HUES48 (cell line): ENCODE results near the gene ANKRD27.
A peak's percentile ranks its signal among the peaks of the same experiment; 100 is the strongest.

Source experiments
- H3K27ac ChIP-seq: one replicate; pipeline ENCODE4 v1.7.0; 2013; ENCODE audit warnings: low read depth, low read length, inconsistent platforms
- H3K27me3 ChIP-seq: 2 replicates; pipeline ENCODE4 v1.6.1; 2013; ENCODE audit warnings: mild to moderate bottlenecking, low read length; ENCODE audit not compliant: control insufficient read depth, insufficient read depth
- H3K36me3 ChIP-seq: 2 replicates; pipeline ENCODE4 v1.6.1; 2013; ENCODE audit warnings: low read length; ENCODE audit not compliant: control insufficient read depth, insufficient read depth
- H3K4me1 ChIP-seq: 2 replicates; pipeline ENCODE4 v1.6.1; 2013; ENCODE audit warnings: mild to moderate bottlenecking, low read length; ENCODE audit not compliant: control insufficient read depth, insufficient read depth
- H3K4me3 ChIP-seq: 2 replicates; pipeline ENCODE4 v1.5.1; 2013; ENCODE audit warnings: mild to moderate bottlenecking, low read depth, low read length
- H3K9ac ChIP-seq: 2 replicates; pipeline ENCODE4 v1.6.1; 2013; ENCODE audit warnings: mild to moderate bottlenecking, low read depth, low read length, moderate library complexity
- H3K9me3 ChIP-seq: 2 replicates; pipeline ENCODE4 v1.6.1; 2013; ENCODE audit warnings: low read length; ENCODE audit not compliant: control insufficient read depth, insufficient read depth

Gene ANKRD27

DNA sequence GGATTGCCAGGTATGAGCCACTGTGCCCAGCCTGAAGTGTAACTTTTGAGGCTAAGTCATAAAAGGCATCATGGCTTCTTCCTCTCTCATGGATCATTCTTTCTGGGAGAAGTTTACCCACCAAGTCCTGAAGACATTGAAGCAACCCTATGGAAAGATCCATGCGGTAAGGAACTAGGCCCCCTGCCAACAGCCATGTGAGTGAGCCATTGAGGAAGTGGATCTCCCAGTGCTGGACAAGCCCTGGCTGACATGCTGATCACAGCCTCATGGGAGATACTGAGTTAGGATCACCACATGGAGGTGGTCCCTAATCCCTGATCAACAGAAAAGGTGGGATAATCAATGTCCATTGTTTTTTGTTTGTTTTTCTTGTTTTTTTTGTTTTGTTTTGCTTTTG, 13.3 kb upstream of the ANKRD27 start:
- H3K27ac ChIP-seq: no peak overlapping the region
- H3K27me3 ChIP-seq: peaks cover 13% of the 10 kb centered on the region
- no peak overlapping the region for H3K9ac ChIP-seq
- H3K4me3 ChIP-seq: no peak overlapping the region
- H3K4me1 ChIP-seq: 0 out of 2 replicates have a peak, but pooled peaks cover 3% of the 10 kb centered on the region
- no peaks in the 10 kb centered on the region for H3K36me3 ChIP-seq
- H3K9me3 ChIP-seq: no peaks in the 10 kb centered on the region

GRCh38 chr19:32687681-32688080, 12.7 kb upstream of the ANKRD27 start:
- Histone ChIP-seq H3K27me3 (peaks cover 12% of the 10 kb centered on the region), H3K9me3 (no peaks in the 10 kb centered on the region), H3K27ac (no peak overlapping the region), H3K4me3 (no peak overlapping the region), H3K9ac (no peak overlapping the region), H3K4me1 (0 out of 2 replicates have a peak, but pooled peaks cover 3% of the 10 kb centered on the region), H3K36me3 (no peaks in the 10 kb centered on the region)

DNA sequence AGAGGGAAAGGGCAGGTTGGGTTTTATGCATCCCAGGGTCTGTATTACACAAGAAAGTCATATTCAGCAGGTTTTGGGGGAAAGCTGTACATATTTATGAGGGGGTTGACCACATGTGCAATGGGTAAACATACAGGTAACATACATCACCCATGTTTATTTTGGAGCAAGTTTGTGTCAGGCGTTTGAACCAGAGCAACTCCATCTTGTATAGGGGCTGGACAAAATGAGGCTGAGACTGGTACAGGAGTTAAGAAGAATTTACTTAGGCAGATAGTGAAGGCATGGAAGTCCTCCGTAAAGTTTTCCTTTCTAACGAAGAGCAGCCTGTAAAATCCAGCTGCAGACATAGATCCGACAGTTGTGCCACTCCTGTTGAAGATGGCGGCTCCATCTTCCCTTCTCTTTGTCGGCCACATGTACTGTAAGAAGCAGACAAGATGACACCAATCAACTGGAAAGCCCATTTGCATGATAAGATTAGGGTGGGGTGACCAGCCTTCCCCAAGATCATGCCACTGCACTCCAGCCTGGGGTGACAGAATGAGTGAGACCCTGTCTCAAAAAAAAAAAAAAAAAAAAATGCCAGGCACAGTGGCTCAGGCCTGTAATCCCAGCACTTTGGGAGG, 12.0 kb upstream of the ANKRD27 start:
- H3K9me3 ChIP-seq: no peaks in the 10 kb centered on the region
- H3K27me3 ChIP-seq: peaks cover 6% of the 10 kb centered on the region
- H3K27ac ChIP-seq: no peak overlapping the region
- no peaks in the 10 kb centered on the region for H3K36me3 ChIP-seq
- no peak overlapping the region for H3K4me3 ChIP-seq
- 0 out of 2 replicates have a peak, but pooled peaks cover 3% of the 10 kb centered on the region for H3K4me1 ChIP-seq
- H3K9ac ChIP-seq: no peak overlapping the region

- H3K27ac ChIP-seq: no peak overlapping the region
- no peaks in the 10 kb centered on the region for H3K9me3 ChIP-seq
- no peaks in the 10 kb centered on the region for H3K36me3 ChIP-seq
- H3K4me1 ChIP-seq: peaks cover 7% of the 10 kb centered on the region
- H3K9ac ChIP-seq: no peak overlapping the region
- H3K4me3 ChIP-seq: no peak overlapping the region
- peaks cover 9% of the 10 kb centered on the region for H3K27me3 ChIP-seq
Measured at GRCh38 chr19:32682317-32682716, 7.3 kb upstream of the ANKRD27 start.

DNA sequence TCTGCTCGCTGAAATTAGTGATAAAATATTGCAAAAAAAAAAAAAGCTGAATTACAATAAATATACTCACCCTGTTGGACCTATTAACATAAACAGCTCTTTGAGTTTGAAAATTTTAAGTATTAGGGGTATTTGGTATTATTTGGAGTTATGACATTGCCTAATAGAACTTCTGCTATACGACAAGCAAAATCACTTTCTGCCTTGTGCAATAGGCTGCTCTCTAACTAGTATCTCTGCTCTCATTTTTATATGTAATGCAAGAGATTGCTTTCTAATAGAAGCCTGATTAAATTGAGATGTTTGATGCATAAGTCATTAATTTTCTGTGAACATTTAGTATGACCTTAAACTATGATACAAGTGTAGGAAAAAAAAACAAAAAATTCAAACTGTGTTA, 6.0 kb upstream of the ANKRD27 start:
- H3K36me3 ChIP-seq: no peaks in the 10 kb centered on the region
- no peak overlapping the region for H3K4me3 ChIP-seq
- H3K27ac ChIP-seq: no peak overlapping the region
- H3K4me1 ChIP-seq: peaks cover 12% of the 10 kb centered on the region
- H3K9ac ChIP-seq: no peak overlapping the region
- H3K9me3 ChIP-seq: no peaks in the 10 kb centered on the region
- H3K27me3 ChIP-seq: peaks cover 23% of the 10 kb centered on the region

GRCh38 chr19:32677657-32678056, 2.7 kb upstream of the ANKRD27 start:
- Histone ChIP-seq H3K27ac (peak overlapping the region; percentile 31), H3K36me3 (no peaks in the 10 kb centered on the region), H3K9ac (no peak overlapping the region), H3K4me1 (peaks cover 15% of the 10 kb centered on the region), H3K4me3 (no peak overlapping the region; the same call in 1 of the 2 replicates), H3K9me3 (no peaks in the 10 kb centered on the region), H3K27me3 (peaks cover 29% of the 10 kb centered on the region)

DNA sequence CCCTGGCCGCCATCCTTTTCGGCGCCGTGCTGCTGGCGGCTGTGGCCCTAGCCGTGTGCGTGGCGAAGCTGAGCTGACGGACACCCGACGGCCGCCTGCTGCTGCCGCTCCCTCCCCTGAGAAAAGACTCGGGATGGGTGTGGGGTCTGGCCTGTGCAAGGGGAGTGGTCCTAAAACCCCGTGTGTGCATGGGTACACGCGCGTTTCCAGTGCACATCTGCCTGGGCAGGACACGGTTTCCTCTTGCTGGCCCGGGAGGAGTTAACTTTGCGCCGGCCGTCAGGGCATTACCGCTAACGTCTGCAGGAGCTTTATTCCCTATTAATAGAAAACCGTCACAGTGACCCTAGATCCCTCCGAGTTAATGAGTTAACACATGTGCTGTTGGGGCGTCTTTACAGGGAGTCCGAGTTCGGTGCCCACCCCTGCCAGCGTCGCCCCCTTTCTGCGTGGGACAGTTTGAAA, 1.9 kb upstream of the ANKRD27 start:
- Histone ChIP-seq H3K27ac (no peak overlapping the region), H3K9ac (no peak overlapping the region), H3K27me3 (peaks cover 29% of the 10 kb centered on the region), H3K9me3 (no peaks in the 10 kb centered on the region), H3K36me3 (no peaks in the 10 kb centered on the region), H3K4me3 (peak overlapping the region; percentile 73; the same call in 1 of the 2 replicates), H3K4me1 (peaks cover 15% of the 10 kb centered on the region)

DNA sequence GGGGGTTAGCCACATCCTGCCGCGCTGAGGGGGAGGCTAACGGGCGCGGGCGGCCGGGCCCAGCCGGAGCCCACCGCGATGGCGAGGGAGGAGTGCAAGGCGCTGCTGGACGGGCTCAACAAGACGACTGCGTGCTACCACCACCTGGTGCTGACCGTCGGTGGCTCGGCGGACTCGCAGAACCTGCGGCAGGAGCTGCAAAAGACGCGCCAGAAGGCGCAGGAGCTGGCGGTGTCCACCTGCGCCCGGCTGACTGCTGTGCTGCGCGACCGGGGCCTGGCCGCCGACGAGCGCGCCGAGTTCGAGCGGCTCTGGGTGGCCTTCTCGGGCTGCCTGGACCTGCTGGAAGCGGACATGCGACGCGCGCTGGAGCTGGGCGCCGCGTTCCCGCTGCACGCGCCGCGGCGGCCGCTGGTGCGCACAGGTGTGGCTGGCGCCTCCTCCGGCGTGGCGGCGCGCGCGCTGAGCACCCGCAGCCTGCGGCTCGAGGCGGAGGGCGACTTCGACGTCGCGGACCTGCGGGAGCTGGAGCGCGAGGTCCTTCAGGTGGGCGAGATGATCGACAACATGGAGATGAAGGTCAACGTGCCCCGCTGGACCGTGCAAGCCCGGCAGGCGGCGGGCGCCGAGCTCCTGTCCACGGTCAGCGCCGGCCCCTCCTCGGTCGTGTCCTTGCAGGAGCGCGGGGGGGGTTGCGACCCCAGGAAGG, 1.4 kb upstream of the ANKRD27 start:
- no peaks in the 10 kb centered on the region for H3K36me3 ChIP-seq
- no peak overlapping the region for H3K9ac ChIP-seq
- H3K4me1 ChIP-seq: peaks cover 15% of the 10 kb centered on the region
- peak overlapping the region; percentile 73 for H3K4me3 ChIP-seq
- no peaks in the 10 kb centered on the region for H3K9me3 ChIP-seq
- peaks cover 29% of the 10 kb centered on the region for H3K27me3 ChIP-seq
- no peak overlapping the region for H3K27ac ChIP-seq

GRCh38 chr19:32675720-32676185, 773 bp upstream of the ANKRD27 start, which contains the start of gene RGS9BP:
RGS9BP (plus strand) TSS chr19:32675848; CDS start chr19:32676264, 416 bp downstream.
- Histone ChIP-seq H3K27ac (peak within 1 kb of the TSS; percentile 59), H3K9ac (no peak within 1 kb of the TSS), H3K36me3 (no peaks in the 10 kb centered on the region), H3K27me3 (peaks cover 29% of the 10 kb centered on the region), H3K4me3 (peak within 1 kb of the TSS; percentile 73), H3K4me1 (peaks cover 15% of the 10 kb centered on the region), H3K9me3 (no peaks in the 10 kb centered on the region)

DNA sequence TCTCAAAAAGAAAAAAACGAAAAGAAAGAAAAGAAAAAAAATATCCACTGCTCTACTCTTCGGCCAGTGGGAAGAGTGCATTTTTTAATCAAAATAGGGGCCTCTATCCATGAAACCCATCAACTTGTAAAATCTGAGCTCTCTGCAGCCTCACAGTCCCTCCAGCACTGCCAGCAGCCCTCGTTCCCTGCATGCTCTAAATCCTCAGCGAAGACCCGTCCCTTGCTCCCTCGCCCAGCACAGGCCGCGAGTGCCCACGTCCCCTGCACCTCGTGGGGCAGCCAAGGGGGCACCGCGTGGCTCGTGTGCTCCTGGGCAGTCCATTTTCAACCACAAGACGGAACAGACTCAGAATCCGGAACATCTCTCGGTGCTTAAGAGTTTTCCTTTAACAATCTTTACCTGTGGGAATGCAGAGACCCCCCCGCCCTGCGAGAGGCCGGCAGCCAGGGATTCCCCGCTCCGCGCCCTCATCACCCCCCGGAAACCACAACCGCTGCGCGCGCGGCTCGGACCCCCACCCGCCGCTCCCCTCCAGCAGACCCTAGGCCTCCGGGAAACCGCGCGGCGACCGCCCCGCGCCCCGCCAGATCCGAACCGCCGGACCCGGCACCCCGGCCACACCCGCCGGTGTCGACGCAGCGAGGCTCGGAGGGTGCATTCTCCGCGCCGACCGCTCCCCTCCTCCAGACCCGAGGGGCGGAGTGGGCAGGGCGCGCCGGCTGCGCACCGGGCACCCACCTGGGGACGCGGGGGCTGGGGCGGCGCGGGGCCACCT, 638 bp downstream of the ANKRD27 start:
- peaks cover 29% of the 10 kb centered on the region for H3K27me3 ChIP-seq
- peaks cover 15% of the 10 kb centered on the region for H3K4me1 ChIP-seq
- H3K9ac ChIP-seq: 0 out of 2 replicates have a peak overlapping the region, but pooled peaks have one; percentile 15
- no peak overlapping the region for H3K27ac ChIP-seq
- H3K36me3 ChIP-seq: no peaks in the 10 kb centered on the region
- H3K4me3 ChIP-seq: peak overlapping the region; percentile 73
- H3K9me3 ChIP-seq: no peaks in the 10 kb centered on the region
